Measurements from ENCODE around the gene SLC22A1.

Gene SLC22A1

DNA sequence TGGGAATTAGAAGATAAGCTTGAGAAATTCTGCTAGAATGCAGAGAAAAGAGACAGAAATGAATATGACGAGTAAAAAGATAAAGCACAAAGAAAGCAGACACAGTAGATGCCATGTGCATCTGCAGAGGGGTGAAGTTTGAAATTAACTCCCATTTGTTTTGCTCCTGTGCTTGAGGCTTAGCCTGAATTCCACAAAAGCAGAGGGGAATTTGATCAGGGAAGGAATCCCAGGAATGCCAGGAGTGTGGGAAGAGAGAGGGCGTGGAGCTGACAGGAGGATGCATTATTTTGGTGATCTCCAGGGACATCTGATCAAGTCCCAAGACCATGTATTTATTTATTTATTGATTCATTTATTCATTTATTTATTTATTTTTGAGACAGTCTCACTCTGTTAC is 55.6 kb downstream of the SLC22A1 start:
- no peak for DNase-seq

DNA sequence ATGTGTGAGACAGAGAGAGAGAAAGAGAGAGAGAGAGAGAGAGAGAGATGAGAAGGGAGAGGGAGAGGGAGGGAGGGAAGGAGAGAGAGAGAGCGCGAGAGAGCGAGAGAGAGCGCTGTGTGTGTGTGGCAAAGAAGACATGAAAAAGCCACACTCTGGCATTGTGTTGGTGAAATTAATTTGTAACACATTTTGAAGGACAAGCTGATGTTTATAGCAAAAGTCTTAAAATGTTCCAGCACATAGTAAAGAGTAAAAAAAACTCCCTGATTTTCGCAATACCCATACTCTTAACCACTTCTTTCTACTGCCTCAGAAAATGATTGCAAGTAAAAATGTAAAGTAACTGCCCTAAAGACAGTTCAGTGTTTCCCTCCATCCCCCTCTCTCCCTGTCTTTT is 56.7 kb downstream of the SLC22A1 start:
- no peak for DNase-seq

DNA sequence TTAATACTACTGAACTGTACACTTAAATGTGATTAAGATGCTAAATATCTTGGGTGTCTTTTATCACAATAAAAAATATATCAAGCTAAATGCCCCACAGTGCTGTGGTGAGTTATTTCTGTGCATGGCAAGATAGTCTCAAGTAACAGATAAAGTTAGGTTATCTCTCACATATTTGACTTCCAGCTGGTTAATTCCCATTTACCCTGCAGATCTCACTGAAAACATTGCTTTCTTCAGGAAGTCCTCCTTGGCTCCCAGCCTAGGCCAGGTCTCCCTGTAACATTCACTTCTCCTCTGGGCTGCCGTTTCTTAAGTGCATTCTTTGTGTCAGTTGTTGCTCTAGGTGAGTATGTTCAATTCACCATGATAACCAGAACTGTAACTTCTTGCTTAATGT is 59.1 kb downstream of the SLC22A1 start:
- no peak for DNase-seq

DNA sequence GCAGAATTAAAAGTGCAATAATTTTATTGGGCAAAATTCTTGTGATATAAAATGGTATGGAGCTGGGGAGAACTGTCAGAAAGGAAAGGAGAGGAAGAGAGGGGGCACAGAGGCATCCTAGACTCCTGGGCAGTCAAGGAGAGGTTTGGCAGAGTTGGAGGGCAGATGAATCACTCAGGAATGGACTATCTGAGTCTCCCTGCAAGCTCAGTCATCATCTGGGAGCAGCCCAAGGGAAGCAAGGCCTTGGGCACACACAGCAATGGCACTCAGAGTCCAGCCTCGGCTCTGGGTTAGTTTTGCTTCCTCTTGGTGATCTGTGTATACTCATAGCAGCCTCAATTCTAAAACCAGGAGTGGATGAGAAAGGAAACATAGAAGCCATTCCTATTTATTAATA is 67.2 kb downstream of the SLC22A1 start:
- DNase-seq, result no peak

DNA sequence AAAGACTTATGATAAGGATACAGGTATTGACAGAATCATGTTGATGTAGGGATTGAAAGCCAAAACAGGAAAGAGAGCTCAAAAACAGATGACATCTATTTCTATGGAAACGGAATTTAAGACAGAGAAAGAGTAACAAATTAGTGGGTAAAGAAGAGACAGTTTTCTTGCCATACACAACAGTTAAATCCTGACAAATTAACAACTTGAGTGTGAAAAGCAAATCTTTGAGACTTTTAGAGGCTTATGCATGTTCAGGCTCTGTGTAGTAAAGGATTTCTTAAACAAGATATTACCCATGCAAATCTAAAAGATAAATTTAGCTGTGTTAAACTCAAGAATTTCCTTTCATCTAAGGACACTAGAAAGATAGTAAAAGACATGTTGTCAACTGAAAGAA is 68.5 kb downstream of the SLC22A1 start:
- DNase-seq, result no peak

DNA sequence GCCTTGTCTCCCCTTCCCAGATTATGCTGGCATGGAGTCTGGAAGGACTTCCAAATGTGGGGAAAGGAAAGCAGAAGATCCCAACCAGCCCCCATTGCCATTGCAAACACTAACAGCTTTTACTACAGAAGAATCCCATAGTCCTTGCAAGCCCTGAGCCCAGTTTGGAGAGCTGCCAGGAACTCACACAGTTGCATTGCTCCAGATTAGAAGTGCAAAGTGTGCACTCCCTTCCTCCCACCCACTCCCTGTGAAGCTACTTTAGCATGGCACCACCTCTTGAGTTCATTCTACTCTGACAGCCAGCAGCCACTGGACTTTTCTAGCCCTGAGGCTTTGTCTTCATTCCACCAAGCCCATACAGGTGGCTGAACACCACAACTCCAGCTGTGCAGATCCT is 69.4 kb downstream of the SLC22A1 start:
- no peak for DNase-seq

DNA sequence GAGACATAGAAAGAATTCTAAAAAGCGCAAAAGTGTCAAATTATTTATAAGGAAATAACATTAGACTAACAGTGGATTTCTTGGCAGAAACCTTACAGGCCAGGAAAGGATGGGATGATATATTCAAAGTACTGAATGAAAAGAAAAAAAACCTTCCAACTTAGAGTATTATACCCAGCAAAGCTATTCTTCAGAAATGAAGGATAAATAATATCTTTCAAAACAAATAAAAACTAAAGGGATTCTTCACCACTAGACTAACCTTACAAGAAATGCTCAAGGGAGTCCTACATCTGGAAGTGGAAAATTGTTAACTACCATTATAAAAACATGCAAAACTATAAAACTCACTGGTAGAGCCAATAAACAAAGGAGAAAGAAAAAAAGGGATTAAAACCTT is 71.2 kb downstream of the SLC22A1 start:
- DNase-seq, result no peak

DNA sequence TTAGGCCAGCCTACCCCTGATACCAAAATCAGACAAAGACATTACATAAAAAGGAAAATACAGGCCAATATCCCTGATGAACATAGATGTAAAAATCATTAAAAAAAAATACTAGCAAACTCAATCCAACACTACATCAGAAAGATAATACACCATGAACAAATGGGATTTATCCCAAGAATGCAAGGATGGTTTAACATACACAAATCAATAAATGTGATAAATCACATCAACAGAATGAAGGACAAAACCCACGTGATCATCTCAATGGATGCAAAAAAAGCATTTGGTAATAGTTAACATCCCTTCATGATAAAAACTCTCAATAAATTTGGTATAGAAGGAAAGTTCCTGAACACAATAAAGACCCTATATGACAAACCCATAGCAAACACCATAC is 73.2 kb downstream of the SLC22A1 start:
- DNase-seq, result no peak

DNA sequence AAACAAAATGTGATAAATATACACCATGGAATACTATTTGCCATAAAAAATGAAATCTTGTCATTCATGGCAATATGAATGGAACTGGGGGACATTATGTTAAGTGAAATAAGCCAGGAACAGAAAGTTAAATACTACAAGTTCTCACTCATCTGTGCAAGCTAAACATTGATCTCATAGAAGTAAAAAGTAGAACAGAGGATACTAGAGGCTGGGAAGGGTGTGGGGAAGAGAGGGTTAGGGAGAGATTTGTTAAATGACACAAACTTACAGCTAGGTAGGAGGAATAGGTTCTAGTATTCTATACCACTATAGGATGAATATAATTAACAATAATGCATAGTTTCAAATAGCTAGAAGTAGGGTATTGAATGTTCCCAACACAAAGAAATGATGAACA is 76.0 kb downstream of the SLC22A1 start:
- no peak for DNase-seq

DNA sequence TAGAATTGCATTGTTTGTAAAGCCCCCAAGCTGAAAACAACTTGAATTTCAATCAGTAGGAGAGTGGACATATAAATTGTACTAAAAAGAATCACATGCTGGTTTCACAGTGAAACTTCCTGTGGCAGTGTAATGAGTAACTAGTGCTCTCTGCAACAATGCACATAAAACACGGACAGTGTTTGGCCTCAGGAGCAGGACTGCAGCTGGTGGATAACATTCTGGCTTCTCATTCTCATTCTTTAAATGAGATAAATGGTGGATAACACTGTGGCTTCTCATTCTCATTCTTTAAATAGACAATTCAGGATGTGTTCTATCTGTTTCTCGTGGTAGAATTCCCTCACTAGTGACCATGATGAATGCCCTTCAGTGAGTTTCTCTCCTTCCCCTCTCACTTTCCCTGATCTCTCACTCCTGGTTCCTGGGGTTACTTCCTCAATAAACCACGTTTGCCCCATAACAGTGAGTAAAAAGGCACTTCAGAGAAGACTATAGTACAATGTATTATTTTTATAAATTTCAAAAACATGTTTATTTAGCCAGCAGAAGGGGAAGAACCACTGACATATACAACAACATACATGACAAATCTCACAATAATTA is 77.1 kb downstream of the SLC22A1 start:
- DNase-seq, result no peak

DNA sequence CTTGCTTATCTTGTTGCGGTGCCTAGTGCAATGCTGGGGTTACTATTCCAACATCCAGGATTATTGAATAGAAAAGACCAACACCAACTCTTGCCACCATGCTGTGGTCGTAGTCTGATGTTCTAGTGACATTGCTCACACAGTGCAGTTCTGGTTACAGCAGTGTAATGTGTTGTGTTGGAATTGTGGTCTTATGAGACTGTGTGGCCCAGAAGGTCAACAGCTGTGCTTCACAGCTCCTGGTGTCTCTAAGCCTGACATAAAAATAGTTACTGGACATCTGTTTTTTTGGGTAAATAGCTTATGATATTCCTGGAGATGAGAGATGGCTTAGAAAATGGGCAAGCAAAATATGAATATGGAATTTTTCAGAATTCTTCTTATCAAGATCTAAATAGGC is 79.4 kb downstream of the SLC22A1 start:
- DNase-seq, result no peak

DNA sequence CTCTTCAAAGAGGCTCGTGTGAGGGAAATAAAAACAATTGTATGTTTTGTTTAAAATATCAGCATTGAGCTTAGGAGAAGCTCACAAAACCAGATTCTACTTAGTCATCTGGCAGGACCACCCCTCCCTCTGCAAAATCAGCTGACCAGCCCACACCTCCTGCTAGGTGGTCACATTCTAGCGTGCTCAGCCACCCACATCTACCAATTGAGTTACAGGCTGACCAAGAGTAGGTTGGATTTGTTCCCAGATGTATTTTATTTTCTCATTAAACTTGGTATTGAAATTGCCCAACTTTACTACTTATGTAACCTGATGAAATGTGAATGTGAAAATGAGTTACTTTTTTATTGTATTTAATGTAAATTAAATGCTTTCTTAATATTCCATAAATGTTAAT is 80.8 kb downstream of the SLC22A1 start:
- no peak for DNase-seq

DNA sequence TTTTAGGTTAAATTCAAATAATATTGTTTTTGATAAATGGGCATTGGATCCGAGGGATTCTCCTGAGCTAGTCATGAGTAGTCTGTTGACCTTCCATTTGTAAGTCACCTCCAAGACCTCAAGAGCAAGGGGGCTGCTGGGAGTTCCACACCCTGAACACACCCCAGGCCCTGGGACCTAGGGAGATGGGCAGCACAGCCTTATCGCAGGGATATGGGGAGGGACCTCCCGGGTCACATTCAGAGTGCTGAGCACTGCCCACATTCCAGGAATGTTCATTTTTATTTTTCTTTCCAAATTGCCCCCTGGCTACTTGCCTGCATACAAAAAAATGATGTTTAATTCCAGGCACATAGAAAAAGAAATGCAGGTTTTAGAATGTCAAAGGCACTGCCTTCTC is 81.5 kb downstream of the SLC22A1 start:
- DNase-seq, result no peak

DNA sequence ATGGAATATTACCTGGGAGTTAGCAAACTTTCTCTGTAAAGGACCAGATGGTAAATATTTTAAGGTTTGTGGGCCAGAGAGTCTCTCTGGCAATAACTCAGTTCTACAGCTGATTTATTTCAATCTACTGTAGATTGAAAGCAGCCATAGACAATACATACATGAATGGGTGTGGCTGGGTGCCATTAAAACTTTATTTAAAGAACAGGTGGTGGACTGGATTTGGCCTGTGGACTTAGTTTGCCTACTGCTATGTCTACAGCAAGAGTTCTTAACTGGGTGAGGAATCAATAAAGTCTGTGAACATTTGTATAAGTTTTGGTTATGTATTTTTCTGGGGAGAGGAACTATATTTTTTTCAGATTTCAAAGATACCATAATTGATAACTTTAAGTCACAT is 81.9 kb downstream of the SLC22A1 start:
- no peak for DNase-seq

DNA sequence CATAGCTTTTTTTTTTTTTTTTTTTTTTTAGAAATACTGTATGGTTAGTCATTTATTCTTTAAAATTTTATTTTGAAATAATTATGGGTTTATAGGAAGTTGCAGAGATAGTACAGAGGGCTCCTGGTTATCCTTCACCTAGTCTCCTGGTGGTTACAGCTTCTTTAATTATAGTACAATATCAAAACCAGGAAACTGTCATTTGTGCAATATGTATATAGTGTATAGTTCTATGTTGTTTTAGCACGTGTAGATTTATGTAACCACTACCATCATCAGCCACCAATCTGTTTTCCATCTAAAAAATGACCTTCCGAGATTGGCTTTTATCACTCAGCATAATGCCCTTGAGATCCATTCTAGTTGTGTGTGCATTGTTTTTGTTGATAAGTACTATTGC is 82.3 kb downstream of the SLC22A1 start:
- DNase-seq, result no peak

DNA sequence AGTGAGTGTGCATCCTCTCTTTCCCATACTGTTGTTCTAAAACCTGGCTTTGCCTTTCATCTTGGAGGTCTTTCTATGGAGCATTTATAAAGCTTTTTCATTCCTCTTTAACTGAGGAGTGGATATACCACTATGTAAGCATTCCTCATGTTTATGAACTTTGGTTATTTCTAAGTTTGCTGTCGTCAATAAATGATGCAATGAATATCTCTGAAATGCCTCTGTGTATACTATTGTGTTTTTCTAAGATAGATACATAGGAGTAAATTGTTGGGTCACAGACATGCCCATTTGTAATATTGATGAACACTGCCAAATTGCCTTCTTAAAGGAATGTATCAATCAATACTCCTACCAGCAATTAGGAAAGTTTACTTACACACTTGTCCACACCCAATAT is 83.1 kb downstream of the SLC22A1 start:
- no peak for DNase-seq

DNA sequence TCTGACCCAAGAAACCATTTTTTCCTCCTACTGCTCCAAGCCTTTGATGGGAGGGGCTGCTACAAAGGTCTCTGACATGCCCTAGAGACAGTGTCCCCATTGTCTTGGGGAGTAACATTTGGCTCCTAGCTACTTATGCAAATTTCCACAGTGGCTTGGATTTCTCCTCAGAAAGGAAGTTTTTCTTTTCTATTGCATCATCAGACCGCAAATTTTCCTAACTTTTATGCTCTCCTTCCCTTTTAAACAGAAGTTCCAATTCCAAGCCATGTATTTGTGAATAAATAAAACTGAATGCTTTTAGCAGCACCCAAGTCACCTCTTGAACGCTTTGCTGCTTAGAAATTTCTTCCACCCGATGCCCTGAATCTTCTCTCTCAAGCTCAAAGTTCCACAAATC is 86.0 kb downstream of the SLC22A1 start:
- DNase-seq, result no peak
